HAP-1 (cell line): ENCODE data around the gene TUBB2A.
"Not testable (repeated sequence)": the region's sequence is repeated elsewhere in the genome, so short reads cannot be mapped to it uniquely, and the experiment has no call there.

Experiments used
- DNase-seq, 2 experiments: peaks; one replicate each; pipeline ENCODE4 v3.0.0-alpha.2; 2016 to 2020; ENCODE audit warnings: low spot score in 2 of 2
- H3K27me3 ChIP-seq: fragments of 250-450 bp; sonication (Bioruptor Pico); 2 replicates; pipeline ENCODE4 v1.5.1; 2020; ENCODE audit warnings: low read depth, mild to moderate bottlenecking, moderate library complexity
- H3K36me3 ChIP-seq: fragments of 250-450 bp; sonication (Bioruptor Pico); replicated peaks from 2 replicates; pipeline ENCODE4 v1.5.1; 2020; ENCODE audit warnings: mild to moderate bottlenecking
- H3K4me1 ChIP-seq: fragments of 250-450 bp; sonication (Bioruptor Pico); 2 replicates; pipeline ENCODE4 v1.5.1; 2020; ENCODE audit warnings: mild to moderate bottlenecking
- H3K4me3 ChIP-seq: fragments of 250-450 bp; sonication (Bioruptor Pico); 2 replicates; pipeline ENCODE4 v1.5.1; 2020; ENCODE audit warnings: mild to moderate bottlenecking, moderate library complexity
- H3K9me3 ChIP-seq: fragments of 250-450 bp; sonication (Bioruptor Pico); 2 replicates; pipeline ENCODE4 v1.5.1; 2020; ENCODE audit warnings: mild to moderate bottlenecking, moderate library complexity
- in situ Hi-C: fragments of 300-500 bp; cut with MboI; formaldehyde crosslinking; loops from 3 replicates; pipeline ENCODE4 v1.14.3; 2020; ENCODE audit warnings: low sequenced_read_pairs, inconsistent platforms, mixed read lengths

The TUBB2A gene

DNA sequence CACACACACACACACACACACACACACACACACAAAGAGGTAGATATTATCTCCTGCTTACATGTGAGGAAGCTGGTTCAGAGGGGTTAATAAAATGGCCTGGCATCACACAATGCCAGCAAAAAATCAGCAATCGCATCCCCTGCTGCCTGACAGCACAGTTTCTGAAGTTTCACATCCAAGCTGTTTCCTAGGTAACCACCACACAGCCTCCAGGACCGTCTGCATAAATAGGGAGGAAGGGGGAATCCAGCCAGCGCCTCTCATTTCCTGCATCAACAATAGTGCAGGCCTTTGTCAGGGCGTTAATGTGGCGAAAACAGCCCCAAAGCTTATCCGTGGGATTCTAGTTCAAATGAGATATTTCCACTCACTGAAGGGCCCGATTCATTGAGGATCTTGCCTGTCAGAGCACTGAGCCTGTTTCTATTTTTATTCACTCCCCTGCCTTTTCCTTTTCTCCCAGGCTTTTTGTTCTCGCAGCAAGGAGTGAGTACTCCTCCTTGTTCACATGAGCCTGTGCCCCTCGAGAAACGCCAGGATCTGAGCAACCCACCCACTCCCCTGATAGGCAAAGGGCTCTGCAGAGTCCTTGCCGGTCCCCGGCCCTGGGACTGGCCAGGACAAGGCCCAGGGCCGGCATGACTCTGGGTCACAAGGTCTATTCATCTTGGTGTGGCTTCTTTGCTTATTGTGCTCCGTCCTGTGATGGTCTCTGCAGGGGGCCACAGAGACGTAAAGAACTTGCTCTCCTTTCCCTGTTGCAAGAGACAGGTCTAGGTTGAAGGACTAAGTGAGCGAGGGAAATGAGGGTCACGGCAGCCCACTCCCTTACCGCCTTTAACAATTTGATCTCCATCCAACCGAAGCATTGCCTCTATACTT lies 37.4 kb upstream of the TUBB2A start:
- Histone ChIP-seq H3K4me1 (peaks cover 8% of the 10 kb centered on the region), H3K27me3 (no peaks in the 10 kb centered on the region), H3K4me3 (no peak overlapping the region), H3K36me3 (no peaks in the 10 kb centered on the region), H3K9me3 (no peaks in the 10 kb centered on the region)
- in situ Hi-C loops: no loop called here
- peak in 1 of 2 experiments; percentile 57 for DNase-seq

DNA sequence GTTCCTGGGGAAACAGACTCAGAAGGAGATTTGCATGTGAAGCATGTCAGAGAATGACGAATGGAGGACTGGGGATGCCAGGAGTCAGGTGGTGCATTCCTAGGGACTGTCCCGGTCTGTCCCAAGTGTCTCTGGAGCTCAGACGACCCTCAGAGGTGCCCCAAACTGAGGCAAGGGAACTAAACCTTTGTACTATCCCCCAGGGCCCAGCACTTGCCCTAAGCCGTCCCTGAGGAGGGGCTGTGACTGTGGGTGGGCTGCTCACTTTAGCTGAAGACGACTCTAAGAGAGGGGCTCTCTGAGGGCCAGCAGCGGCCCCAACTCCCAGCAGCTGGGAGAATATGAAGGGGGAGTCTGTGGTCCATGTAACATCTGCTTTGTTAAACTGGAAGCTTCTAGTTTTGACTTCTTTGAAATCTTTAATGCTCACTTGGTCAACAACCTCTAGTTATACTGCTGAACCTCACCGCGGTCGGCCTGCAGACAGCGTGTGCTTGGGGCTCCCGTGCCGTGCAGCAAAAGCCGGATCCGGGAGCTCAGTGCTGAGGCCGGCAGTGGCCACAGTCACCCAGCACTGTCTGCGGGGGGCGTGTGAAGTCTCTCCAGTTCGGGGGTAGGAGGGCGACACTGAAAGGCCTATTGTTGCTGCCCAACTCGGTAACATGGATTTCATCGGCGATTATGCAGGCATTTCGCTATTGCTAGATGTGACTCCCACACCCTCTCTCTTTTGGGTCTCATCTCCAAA lies 35.9 kb upstream of the TUBB2A start:
- peaks cover 8% of the 10 kb centered on the region for H3K4me1 ChIP-seq

DNA sequence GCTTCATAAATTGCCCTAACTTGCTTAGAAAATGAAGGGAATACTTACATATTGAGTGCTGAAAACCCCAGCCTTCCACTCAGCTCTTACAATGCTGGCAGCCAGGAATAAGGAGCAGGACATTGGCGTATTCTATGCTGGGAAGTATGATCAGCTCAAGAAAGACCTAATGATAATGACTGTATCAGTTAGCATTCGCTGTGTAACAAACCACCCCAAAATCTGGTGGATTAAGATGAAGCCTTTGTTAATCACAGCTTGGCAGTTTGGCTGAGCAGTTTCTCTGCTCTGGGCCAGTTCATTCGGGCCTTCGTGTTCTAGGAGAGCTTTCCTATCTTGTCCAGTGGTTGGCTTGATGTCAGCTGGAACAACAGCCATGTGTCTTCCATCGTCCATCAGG lies 33.4 kb upstream of the TUBB2A start:
- Histone ChIP-seq H3K4me3 (no peak overlapping the region), H3K4me1 (peaks cover 8% of the 10 kb centered on the region), H3K9me3 (peaks cover 3% of the 10 kb centered on the region; the same call in 1 of the 2 replicates), H3K36me3 (no peaks in the 10 kb centered on the region), H3K27me3 (no peaks in the 10 kb centered on the region)
- no peak for DNase-seq
- in situ Hi-C loops: no loop called here

More for the DNA sequence above, 35.9 kb upstream of the TUBB2A start:
- H3K27me3 ChIP-seq: no peaks in the 10 kb centered on the region
- H3K4me3 ChIP-seq: no peak overlapping the region
- in situ Hi-C loops: no loop called here
- no peak for DNase-seq
- no peaks in the 10 kb centered on the region for H3K36me3 ChIP-seq
- no peaks in the 10 kb centered on the region for H3K9me3 ChIP-seq

DNA sequence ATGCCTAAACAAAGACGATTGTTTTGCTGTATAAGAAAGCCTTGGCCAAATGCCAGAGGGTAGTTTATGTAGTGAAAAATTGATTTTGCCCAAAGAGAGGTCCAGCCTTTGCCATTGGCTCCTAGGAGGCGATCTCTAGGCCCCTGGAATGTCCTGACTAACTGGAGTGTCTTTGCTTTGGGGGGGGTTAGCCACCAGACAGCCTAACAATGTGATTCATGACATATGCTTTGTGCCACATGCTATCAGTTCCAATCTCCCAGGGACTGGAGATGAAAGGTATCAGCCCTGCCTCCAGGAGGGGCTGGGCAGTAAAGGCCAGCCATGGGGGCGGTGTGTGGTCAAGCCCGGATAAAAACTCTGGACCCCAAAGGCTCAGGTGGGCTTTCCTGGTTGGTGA lies 32.7 kb upstream of the TUBB2A start:
- Histone ChIP-seq H3K9me3 (peaks cover 3% of the 10 kb centered on the region; the same call in 1 of the 2 replicates), H3K36me3 (no peaks in the 10 kb centered on the region), H3K4me1 (peaks cover 7% of the 10 kb centered on the region), H3K4me3 (no peak overlapping the region), H3K27me3 (no peaks in the 10 kb centered on the region)
- in situ Hi-C loops: no loop called here
- DNase-seq: no peak

DNA sequence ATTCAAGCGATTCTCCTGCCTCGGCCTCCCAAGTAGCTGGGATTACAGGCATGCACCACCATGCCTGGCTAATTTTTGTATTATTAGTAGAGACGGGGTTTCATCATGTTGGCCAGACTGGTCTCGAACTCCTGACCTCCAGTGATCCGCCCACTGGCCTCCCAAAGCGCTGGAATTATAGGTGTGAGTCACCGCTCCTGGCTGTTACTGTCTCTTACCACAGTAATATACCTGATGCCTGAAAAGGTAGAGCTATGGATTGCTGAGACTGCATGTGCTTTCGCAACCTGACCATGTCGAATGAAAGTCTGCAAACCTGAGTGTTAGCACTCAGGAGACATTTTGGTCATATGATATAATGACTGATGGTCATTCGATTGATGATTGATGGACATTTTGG lies 31.8 kb upstream of the TUBB2A start:
- H3K27me3 ChIP-seq, DNase-seq, H3K4me3 ChIP-seq, H3K9me3 ChIP-seq, H3K4me1 ChIP-seq, in situ Hi-C loops, H3K36me3 ChIP-seq: not testable (repeated sequence)

DNA sequence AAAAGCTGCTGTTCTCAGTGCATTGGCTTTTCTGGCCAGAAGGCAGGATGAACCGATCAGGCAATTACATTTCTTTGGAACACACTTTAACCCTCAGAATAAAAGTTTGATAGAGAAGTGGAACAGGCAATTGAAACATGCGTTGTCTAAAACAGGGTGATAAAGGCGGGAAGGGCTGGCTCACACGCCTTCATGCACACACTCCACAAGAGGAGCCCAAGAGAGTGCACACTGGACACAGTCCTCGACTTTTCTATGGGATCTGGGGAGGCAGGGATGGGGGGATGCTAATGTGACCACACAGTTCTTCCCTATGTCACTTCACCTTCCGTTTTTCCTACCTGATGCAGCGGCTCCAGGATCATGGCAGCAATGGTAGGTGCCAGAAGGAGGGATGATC lies 30.9 kb upstream of the TUBB2A start:
- Histone ChIP-seq H3K4me3 (no peak overlapping the region), H3K9me3 (peaks cover 3% of the 10 kb centered on the region; the same call in 1 of the 2 replicates), H3K27me3 (no peaks in the 10 kb centered on the region), H3K36me3 (no peaks in the 10 kb centered on the region), H3K4me1 (no peaks in the 10 kb centered on the region)
- DNase-seq: no peak
- in situ Hi-C loops: no loop called here

DNA sequence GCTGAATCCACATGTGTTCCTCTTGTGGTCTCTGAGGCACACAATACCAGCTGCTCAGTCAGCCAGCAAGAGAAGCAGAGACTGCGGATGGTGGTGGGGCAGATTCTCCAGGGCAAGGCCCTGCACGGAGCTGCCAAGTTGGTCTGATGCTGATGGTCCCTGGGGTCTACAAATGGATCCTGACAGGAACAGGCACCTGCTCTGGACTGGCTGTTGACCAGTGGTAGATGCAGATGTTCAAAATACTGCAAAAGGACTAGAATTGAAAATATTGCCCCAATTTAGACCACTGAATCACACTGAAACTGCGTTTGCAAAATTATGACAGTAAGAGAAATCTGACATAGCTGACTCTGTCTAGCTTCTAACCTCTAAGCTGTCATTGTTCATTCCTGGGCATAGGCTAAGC lies 29.6 kb upstream of the TUBB2A start:
- H3K36me3 ChIP-seq: no peaks in the 10 kb centered on the region
- peaks cover 3% of the 10 kb centered on the region; the same call in 1 of the 2 replicates for H3K9me3 ChIP-seq
- in situ Hi-C loops: no loop called here
- DNase-seq: no peak
- H3K4me1 ChIP-seq: no peaks in the 10 kb centered on the region
- no peaks in the 10 kb centered on the region for H3K27me3 ChIP-seq
- H3K4me3 ChIP-seq: no peak overlapping the region

DNA sequence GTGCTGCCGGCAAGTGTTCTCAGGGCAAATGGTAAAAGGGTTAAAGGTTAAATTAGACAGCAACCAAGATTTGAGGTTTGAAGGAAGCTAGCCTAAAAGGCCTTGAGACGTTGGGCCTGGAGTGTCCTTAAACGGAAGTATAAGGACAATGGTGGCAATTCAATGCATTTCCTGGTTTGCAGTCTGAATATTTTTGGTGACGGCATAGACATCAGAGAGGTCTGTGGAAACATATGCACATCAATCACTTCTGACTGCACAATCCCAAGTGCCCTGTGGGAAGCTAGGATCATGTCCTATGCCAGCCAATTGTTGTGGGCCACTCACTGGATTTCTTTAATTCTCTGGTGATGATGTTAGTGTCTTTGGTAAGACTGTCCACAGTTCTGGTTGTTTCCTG lies 25.7 kb upstream of the TUBB2A start:
- H3K4me3 ChIP-seq: no peak overlapping the region
- DNase-seq: no peak
- in situ Hi-C loops: no loop called here
- no peaks in the 10 kb centered on the region for H3K4me1 ChIP-seq
- H3K9me3 ChIP-seq: peaks cover under 1% of the 10 kb centered on the region; the same call in 1 of the 2 replicates
- no peaks in the 10 kb centered on the region for H3K36me3 ChIP-seq
- H3K27me3 ChIP-seq: no peaks in the 10 kb centered on the region

DNA sequence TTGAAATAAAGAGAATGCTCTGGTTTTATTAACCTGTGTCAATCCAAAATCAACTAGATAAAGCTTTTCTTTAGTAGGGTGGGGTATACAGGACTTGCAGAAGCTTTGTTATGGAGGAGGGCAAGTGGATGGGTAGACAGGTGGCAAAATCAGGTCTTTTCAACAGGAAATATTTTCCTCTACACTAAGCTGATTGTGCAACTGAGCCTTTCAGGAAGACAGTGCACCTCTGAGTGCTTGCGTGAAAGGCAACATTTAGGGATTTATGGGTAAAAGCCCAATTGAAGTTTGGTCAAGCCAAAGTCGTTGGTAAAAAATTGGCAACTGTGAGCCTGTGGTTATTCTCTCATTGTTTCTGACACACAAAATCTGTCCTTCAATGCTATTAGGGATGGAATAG lies 23.8 kb upstream of the TUBB2A start:
- in situ Hi-C loops: no loop called here
- no peaks in the 10 kb centered on the region for H3K36me3 ChIP-seq

DNA sequence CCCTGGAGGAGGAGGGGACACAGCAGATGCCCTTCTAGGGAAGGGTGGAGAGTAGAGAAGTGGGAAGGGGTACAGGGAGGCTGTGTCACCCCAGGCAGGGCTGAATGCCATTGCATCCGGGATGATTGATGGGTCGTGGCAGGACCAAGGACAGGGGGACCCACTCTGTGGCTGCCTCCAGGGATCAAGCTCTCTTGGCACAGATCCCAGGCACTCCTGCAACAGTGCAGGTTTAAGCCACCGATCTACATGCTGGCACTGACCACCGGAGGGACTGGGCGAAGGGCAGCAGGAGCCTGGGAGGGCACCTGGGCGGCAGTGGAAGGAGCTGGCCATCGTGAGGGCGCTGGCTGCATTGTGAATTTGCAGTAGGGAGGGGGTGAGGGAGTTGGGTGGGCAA lies 22.6 kb upstream of the TUBB2A start:
- H3K4me3 ChIP-seq, H3K9me3 ChIP-seq, H3K4me1 ChIP-seq, H3K27me3 ChIP-seq, in situ Hi-C loops, H3K36me3 ChIP-seq, DNase-seq: not testable (repeated sequence)

More for the DNA sequence above, 23.8 kb upstream of the TUBB2A start:
- DNase-seq: no peak
- H3K4me1 ChIP-seq: no peaks in the 10 kb centered on the region
- no peaks in the 10 kb centered on the region for H3K27me3 ChIP-seq
- H3K4me3 ChIP-seq: no peak overlapping the region
- H3K9me3 ChIP-seq: no peaks in the 10 kb centered on the region

DNA sequence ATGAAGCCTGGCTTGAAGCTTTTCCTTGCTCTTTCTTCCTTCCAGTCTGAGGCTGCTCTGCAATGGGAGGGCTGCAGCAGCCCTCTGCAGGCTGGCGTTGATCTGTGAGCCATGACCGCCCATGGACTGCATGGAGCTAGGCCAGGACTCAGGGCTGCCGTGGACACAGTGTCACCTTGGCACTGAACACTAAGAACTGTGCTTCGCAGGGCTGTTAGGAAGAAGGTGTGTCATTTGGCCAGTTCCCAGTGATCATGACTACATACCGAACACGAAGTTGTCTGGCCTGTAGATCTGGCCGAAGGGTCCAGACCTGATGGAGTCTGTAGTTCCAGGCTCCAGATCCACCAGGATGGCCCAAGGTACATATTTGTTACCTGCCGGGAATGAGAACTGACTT lies 21.3 kb upstream of the TUBB2A start:
- in situ Hi-C loops, H3K9me3 ChIP-seq, H3K27me3 ChIP-seq, DNase-seq, H3K4me3 ChIP-seq, H3K36me3 ChIP-seq: not testable (repeated sequence)
- peaks cover 13% of the 10 kb centered on the region for H3K4me1 ChIP-seq

DNA sequence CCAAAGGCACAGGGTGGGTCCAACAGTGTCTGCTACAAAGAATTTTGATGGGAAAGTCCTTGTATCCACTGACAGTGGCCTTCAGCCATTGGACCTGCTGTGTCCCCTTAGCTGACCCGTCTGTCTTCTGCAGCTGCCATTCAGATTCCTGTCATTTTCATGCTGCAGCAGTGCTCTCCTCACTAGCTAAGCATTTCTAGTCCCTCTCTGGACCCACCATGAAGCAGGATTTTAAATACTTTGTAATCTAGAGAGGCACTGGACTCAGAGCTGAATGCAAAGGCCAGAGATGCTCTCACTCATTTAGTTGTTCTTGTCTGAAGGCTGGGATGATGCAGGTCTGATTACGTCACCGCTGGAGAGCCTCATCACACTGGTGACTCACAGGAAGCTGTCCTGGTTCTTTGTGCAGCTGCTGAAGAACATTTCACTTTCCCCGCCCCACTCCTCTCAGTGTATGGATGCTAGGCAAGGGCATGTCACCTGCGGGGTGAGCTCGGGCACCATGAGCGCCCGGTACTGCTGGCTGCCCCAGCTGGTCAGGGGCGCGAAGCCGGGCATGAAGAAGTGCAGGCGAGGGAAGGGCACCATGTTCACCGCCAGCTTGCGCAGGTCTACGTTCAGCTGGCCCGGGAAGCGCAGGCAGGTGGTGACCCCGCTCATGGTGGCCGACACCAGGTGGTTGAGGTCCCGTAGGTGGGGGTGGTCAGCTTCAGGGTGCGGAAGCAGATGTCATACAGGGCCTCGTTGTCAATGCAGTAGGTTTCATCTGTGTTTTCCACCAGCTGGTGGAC lies 19.4 kb upstream of the TUBB2A start:
- Histone ChIP-seq H3K9me3 (no peaks in the 10 kb centered on the region), H3K4me3 (no peak overlapping the region), H3K4me1 (peaks cover 13% of the 10 kb centered on the region), H3K36me3 (no peaks in the 10 kb centered on the region), H3K27me3 (no peaks in the 10 kb centered on the region)
- in situ Hi-C loops: no loop called here
- DNase-seq: no peak

DNA sequence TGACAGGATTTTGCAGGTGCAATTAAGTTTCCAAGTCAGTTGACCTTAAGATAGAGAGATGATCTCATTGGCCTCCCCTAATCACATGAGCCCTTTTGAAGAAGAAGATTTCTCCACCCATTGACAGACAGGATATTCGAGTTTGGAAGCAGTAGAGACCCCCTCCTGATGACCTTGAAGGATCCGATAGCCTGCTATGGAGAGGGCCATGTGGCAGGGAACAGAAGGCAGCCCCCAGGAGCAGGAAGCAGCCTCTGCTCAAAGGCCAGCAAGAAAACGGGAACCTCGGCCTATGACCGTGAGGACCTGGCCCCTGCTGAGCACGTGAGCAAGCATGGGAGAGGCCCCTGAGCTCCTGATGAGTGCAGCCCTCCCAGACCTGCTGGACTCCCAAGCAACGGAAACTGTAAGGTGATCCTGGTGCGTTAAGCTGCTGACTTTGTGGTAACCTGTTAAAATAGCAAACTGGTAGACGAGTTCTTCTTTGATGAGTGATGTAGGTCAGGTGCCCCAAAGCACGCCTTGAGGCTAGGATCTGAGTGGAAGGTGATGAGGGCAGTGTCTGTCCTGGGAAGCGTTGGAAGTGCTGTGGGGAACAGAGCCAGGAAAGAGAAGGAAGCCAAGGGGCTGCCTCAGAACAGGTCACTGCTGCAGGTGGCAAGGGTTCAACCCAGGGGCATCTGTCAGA lies 18.5 kb upstream of the TUBB2A start:
- in situ Hi-C loops: no loop called here
- Histone ChIP-seq H3K4me3 (no peak overlapping the region), H3K27me3 (no peaks in the 10 kb centered on the region), H3K4me1 (peaks cover 13% of the 10 kb centered on the region), H3K36me3 (no peaks in the 10 kb centered on the region), H3K9me3 (no peaks in the 10 kb centered on the region)
- DNase-seq: no peak
